ENCODE results near the gene IL37.
"Not testable (repeated sequence)": the region's sequence is repeated elsewhere in the genome, so short reads cannot be mapped to it uniquely, and the experiment has no call there.

IL37 gene

GRCh38 chr2:112891385-112891831, 19.6 kb upstream of the IL37 start:
- no peak for DNase-seq

- DNase-seq: no peak
Measured at GRCh38 chr2:112893752-112894151, 17.2 kb upstream of the IL37 start.

- no peak for DNase-seq
Measured at GRCh38 chr2:112896909-112897623, 13.9 kb upstream of the IL37 start.

GRCh38 chr2:112897624-112897978, 13.4 kb upstream of the IL37 start:
- no peak for DNase-seq

- DNase-seq: not testable (repeated sequence)
Measured at GRCh38 chr2:112901431-112902065, 9.4 kb upstream of the IL37 start.

GRCh38 chr2:112902816-112903215, 8.1 kb upstream of the IL37 start:
- DNase-seq: no peak

- no peak for DNase-seq
Measured at GRCh38 chr2:112904883-112905282, 6.1 kb upstream of the IL37 start.

- DNase-seq: no peak
Measured at GRCh38 chr2:112906276-112906675, 4.7 kb upstream of the IL37 start.

- no peak for DNase-seq
Measured at GRCh38 chr2:112907001-112907949, 3.7 kb upstream of the IL37 start.

- DNase-seq: not testable (repeated sequence)
Measured at GRCh38 chr2:112908559-112908958, 2.4 kb upstream of the IL37 start.

GRCh38 chr2:112910219-112910618, 746 bp upstream of the IL37 start:
- DNase-seq: no peak

- no peak for DNase-seq
Measured at GRCh38 chr2:112912403-112912802, 1.4 kb downstream of the IL37 start.

GRCh38 chr2:112915300-112916144, 4.6 kb downstream of the IL37 start:
- DNase-seq: no peak

GRCh38 chr2:112916145-112916571, 5.2 kb downstream of the IL37 start:
- DNase-seq: no peak

- DNase-seq: no peak
Measured at GRCh38 chr2:112916625-112917247, 5.8 kb downstream of the IL37 start.

- DNase-seq: no peak
Measured at GRCh38 chr2:112917856-112918255, 6.9 kb downstream of the IL37 start.

- no peak for DNase-seq
Measured at GRCh38 chr2:112918256-112918655, 7.3 kb downstream of the IL37 start.

- no peak for DNase-seq
Measured at GRCh38 chr2:112919086-112919485, 8.1 kb downstream of the IL37 start.

GRCh38 chr2:112920923-112921532, 10.1 kb downstream of the IL37 start:
- no peak for DNase-seq

GRCh38 chr2:112921982-112922381, 11.0 kb downstream of the IL37 start:
- no peak for DNase-seq

GRCh38 chr2:112923237-112923966, 12.4 kb downstream of the IL37 start:
- DNase-seq: no peak

Data from femur (tissue), 1 donor.